Fibroblast of lung (primary cell): ENCODE results near the gene OFD1. TPM values are rescaled to one million over a fixed set of nuclear protein-coding genes. Genes with fewer than 3 reads are reported as not detected.

Experiments used
- DNase-seq, 2 donors: peaks; one replicate each; pipeline versions ENCODE4 v3.0.0 to v3.0.0-alpha.2; 2010; ENCODE audit warnings: low read depth in 2 of 2
- H2AFZ ChIP-seq: 2 replicates; pipeline ENCODE4 v1.5.1; 2012; ENCODE audit warnings: low read length, control low read depth, inconsistent platforms
- H3K27ac ChIP-seq: 2 replicates; pipeline ENCODE4 v1.5.1; 2011; ENCODE audit warnings: low read length, control low read depth; ENCODE audit not compliant: insufficient read depth
- H3K27me3 ChIP-seq: 2 replicates; pipeline ENCODE4 v1.5.1; 2011; ENCODE audit warnings: mild to moderate bottlenecking, low read length; ENCODE audit not compliant: control insufficient read depth, insufficient read depth
- H3K36me3 ChIP-seq: 2 replicates; pipeline ENCODE4 v1.5.1; 2011; ENCODE audit warnings: low read length; ENCODE audit not compliant: control insufficient read depth, insufficient read depth
- H3K4me1 ChIP-seq: 2 replicates; pipeline ENCODE4 v1.5.1; 2011; ENCODE audit warnings: low read length; ENCODE audit not compliant: control insufficient read depth, insufficient read depth; ENCODE audit errors: extremely low read depth
- H3K4me2 ChIP-seq: 2 replicates; pipeline ENCODE4 v1.5.1; 2011; ENCODE audit warnings: low read length, control low read depth; ENCODE audit not compliant: insufficient read depth; ENCODE audit errors: extremely low read depth
- H3K4me3 ChIP-seq, 4 experiments: fragments of 200-600 bp in 1 of 4; sonication (generic) in 1 of 4; replicated peaks in 1 of 4; 2 replicates each; pipeline ENCODE4 v1.5.1; 2011 to 2016; ENCODE audit warnings: low read length in 4 of 4, low read depth in 3 of 4, mild to moderate bottlenecking in 3 of 4, control low read depth in 2 of 4, inconsistent platforms in 1 of 4, mixed read lengths in 1 of 4; ENCODE audit not compliant: insufficient read depth in 1 of 4; ENCODE audit errors: control extremely low read depth in 1 of 4
- H3K79me2 ChIP-seq: 2 replicates; pipeline ENCODE4 v1.5.1; 2012; ENCODE audit warnings: mild to moderate bottlenecking, low read length, inconsistent platforms; ENCODE audit not compliant: control insufficient read depth, insufficient read depth
- H3K9ac ChIP-seq: 2 replicates; pipeline ENCODE4 v1.5.1; 2011; ENCODE audit warnings: mild to moderate bottlenecking, low read length, control low read depth; ENCODE audit not compliant: insufficient read depth
- H3K9me3 ChIP-seq: 2 replicates; pipeline ENCODE4 v1.5.1; 2012; ENCODE audit warnings: low read depth, low read length; ENCODE audit not compliant: control insufficient read depth, insufficient read depth
- H4K20me1 ChIP-seq: 2 replicates; pipeline ENCODE4 v1.5.1; 2011; ENCODE audit warnings: low read length; ENCODE audit not compliant: control insufficient read depth, insufficient read depth; ENCODE audit errors: extremely low read depth
- CTCF ChIP-seq, 2 donors: IDR thresholded peaks in 1 of 2; conservative IDR thresholded peaks in 1 of 2; 1 replicate in 1 of 2; 2 replicates in 1 of 2; pipeline ENCODE4 v1.5.1; 2011 to 2012; ENCODE audit warnings: low read length in 2 of 2, control low read depth in 1 of 2, inconsistent platforms in 1 of 2, low read depth in 1 of 2, mild to moderate bottlenecking in 1 of 2
- EZH2 ChIP-seq: IDR thresholded peaks from 2 replicates; pipeline ENCODE4 v1.5.1; 2012; ENCODE audit warnings: low read length, control low read depth, mild to moderate bottlenecking; ENCODE audit errors: missing control alignments
- polyA plus RNA-seq, 2 donors: library from polyadenylated mRNA; depleted of rRNA in 1 of 2; stranded (reverse) in 1 of 2; unstranded in 1 of 2; fragments of >200 nt; gene quantifications; 2 replicates each; pipeline ENCODE4 v1.2.1, GENCODE V29; 2011 to 2012; ENCODE audit warnings: missing spikeins in 1 of 2
- total RNA-seq: library from RNA; depleted of rRNA; stranded (reverse); fragments of >200 nt; gene quantifications from 2 replicates; pipeline ENCODE4 v1.2.1, GENCODE V29; 2014

Gene OFD1
- total and polyA plus RNA-seq, 2 donors (not counting 1 experiment from before 2014, with no cell fraction given), result 7.6 to 15.5 TPM

- H3K4me2 ChIP-seq, result no peak overlapping the region
- no peaks in the 10 kb centered on the region for H3K36me3 ChIP-seq
- no peak overlapping the region for H2AFZ ChIP-seq
- H4K20me1 ChIP-seq, result no peaks in the 10 kb centered on the region
- no peaks in the 10 kb centered on the region for H3K9me3 ChIP-seq
- no peak overlapping the region for H3K4me3 ChIP-seq
- no peak overlapping the region for H3K27ac ChIP-seq
- no peak for DNase-seq
- H3K4me1 ChIP-seq, result no peaks in the 10 kb centered on the region
- H3K9ac ChIP-seq, result no peak overlapping the region
- TF ChIP-seq CTCF (conservative IDR thresholded peaks at IDR 0.05 in 1 of 2, IDR thresholded peaks at IDR 0.05 in 1 of 2; ENCODE audit: low read depth in 1 of 2, low read length in 2 of 2) (no peak), EZH2 (no peak)
- no peaks in the 10 kb centered on the region for H3K27me3 ChIP-seq
- H3K79me2 ChIP-seq, result no peaks in the 10 kb centered on the region
Observed at GRCh38 chrX:13808293-13808692, 73.7 kb downstream of the OFD1 start.

GRCh38 chrX:13808865-13809264 is 74.3 kb downstream of the OFD1 start:
- Histone ChIP-seq H3K79me2 (no peaks in the 10 kb centered on the region), H3K27ac (no peak overlapping the region), H3K36me3 (no peaks in the 10 kb centered on the region), H3K9me3 (no peaks in the 10 kb centered on the region), H3K4me2 (no peak overlapping the region), H4K20me1 (no peaks in the 10 kb centered on the region), H3K9ac (no peak overlapping the region), H3K4me3 (no peak overlapping the region), H2AFZ (no peak overlapping the region), H3K27me3 (no peaks in the 10 kb centered on the region), H3K4me1 (no peaks in the 10 kb centered on the region)
- no peak for TF ChIP-seq CTCF (conservative IDR thresholded peaks at IDR 0.05 in 1 of 2, IDR thresholded peaks at IDR 0.05 in 1 of 2; ENCODE audit: low read depth in 1 of 2, low read length in 2 of 2)
- TF ChIP-seq EZH2, result no peak
- peak in 1 of 2 donors; percentile 25 for DNase-seq

- H3K79me2 ChIP-seq, result no peaks in the 10 kb centered on the region
- H4K20me1 ChIP-seq, result no peaks in the 10 kb centered on the region
- H3K27me3 ChIP-seq, result no peaks in the 10 kb centered on the region
- TF ChIP-seq CTCF (conservative IDR thresholded peaks at IDR 0.05 in 1 of 2, IDR thresholded peaks at IDR 0.05 in 1 of 2; ENCODE audit: low read depth in 1 of 2, low read length in 2 of 2) (no peak), EZH2 (no peak)
- no peaks in the 10 kb centered on the region for H3K9me3 ChIP-seq
- no peaks in the 10 kb centered on the region for H3K4me1 ChIP-seq
- no peak overlapping the region for H2AFZ ChIP-seq
- no peak for DNase-seq
- no peaks in the 10 kb centered on the region for H3K36me3 ChIP-seq
- H3K4me2 ChIP-seq, result no peak overlapping the region
- H3K27ac ChIP-seq, result no peak overlapping the region
- H3K4me3 ChIP-seq, result no peak overlapping the region
- H3K9ac ChIP-seq, result no peak overlapping the region
Observed at GRCh38 chrX:13815664-13816063, 81.1 kb downstream of the OFD1 start.
